ENCODE results near the gene SEPTIN5.

The SEPTIN5 gene

DNA sequence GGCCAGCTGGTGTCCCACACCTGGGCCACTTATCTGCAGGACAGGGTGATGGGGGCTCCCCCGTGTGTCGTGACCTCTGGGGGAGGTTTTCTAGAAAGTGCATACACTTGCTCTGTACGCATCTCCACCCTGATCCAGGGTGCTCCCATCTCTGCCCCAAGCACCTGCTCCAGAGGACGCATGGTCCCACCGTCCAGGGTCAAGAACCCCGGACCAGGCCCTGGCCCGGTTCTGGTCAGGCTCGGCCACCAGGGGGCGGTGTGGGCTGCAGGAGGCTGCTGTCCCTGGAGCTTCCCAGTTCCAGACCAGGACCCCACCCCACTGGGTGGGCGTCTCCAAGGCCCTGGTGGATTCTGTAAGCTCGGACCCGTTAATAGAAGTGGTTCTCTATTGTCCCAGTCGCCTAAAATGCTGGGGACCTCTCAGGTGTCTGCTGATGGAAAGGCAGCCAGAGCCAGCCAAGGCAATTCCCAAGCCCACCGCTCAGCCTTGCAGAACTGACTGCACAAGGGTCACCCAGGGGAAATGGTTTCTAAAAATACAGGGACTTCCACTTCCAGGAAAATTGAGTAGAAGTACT lies 34.7 kb upstream of the SEPTIN5 start:
- Histone ChIP-seq H3K27me3 (ENCODE audit: insufficient read depth, low read depth, severe bottlenecking) (no peaks in the 10 kb centered on the region), H3K9me3 (ENCODE audit: severe bottlenecking) (no peaks in the 10 kb centered on the region), H3K27ac (no peak overlapping the region), H3K36me3 (no peaks in the 10 kb centered on the region), H3K4me3 (ENCODE audit: low read depth, low read length) (no peak overlapping the region)
- TF ChIP-seq, protein P1, sequence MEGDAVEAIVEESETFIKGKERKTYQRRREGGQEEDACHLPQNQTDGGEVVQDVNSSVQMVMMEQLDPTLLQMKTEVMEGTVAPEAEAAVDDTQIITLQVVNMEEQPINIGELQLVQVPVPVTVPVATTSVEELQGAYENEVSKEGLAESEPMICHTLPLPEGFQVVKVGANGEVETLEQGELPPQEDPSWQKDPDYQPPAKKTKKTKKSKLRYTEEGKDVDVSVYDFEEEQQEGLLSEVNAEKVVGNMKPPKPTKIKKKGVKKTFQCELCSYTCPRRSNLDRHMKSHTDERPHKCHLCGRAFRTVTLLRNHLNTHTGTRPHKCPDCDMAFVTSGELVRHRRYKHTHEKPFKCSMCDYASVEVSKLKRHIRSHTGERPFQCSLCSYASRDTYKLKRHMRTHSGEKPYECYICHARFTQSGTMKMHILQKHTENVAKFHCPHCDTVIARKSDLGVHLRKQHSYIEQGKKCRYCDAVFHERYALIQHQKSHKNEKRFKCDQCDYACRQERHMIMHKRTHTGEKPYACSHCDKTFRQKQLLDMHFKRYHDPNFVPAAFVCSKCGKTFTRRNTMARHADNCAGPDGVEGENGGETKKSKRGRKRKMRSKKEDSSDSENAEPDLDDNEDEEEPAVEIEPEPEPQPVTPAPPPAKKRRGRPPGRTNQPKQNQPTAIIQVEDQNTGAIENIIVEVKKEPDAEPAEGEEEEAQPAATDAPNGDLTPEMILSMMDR (IDR thresholded peaks at IDR 0.05; ENCODE audit: low read depth, low read length) = peak; percentile 89
- peak; percentile 54 for DNase-seq

- TF ChIP-seq, protein P1 (IDR thresholded peaks at IDR 0.05; ENCODE audit: low read depth, low read length) = no peak
- peaks cover 2% of the 10 kb centered on the region for H3K9me3 ChIP-seq (ENCODE audit: severe bottlenecking)
- H3K27me3 ChIP-seq (ENCODE audit: insufficient read depth, low read depth, severe bottlenecking) = no peaks in the 10 kb centered on the region
Measured at GRCh38 chr22:19680287-19680881, 33.9 kb upstream of the SEPTIN5 start.

GRCh38 chr22:19680911-19681862 lies 33.1 kb upstream of the SEPTIN5 start:
- peaks cover 2% of the 10 kb centered on the region for H3K9me3 ChIP-seq (ENCODE audit: severe bottlenecking)
- no peak overlapping the region for H3K27ac ChIP-seq
- no peak for DNase-seq
- no peak overlapping the region for H3K4me3 ChIP-seq (ENCODE audit: low read depth, low read length)
- TF ChIP-seq, protein P1 (IDR thresholded peaks at IDR 0.05; ENCODE audit: low read depth, low read length) = no peak
- H3K27me3 ChIP-seq (ENCODE audit: insufficient read depth, low read depth, severe bottlenecking) = peaks cover 3% of the 10 kb centered on the region
- no peaks in the 10 kb centered on the region for H3K36me3 ChIP-seq

More at GRCh38 chr22:19680287-19680881, 33.9 kb upstream of the SEPTIN5 start:
- no peak overlapping the region for H3K27ac ChIP-seq
- H3K36me3 ChIP-seq = no peaks in the 10 kb centered on the region
- H3K4me3 ChIP-seq (ENCODE audit: low read depth, low read length) = no peak overlapping the region
- no peak for DNase-seq

DNA sequence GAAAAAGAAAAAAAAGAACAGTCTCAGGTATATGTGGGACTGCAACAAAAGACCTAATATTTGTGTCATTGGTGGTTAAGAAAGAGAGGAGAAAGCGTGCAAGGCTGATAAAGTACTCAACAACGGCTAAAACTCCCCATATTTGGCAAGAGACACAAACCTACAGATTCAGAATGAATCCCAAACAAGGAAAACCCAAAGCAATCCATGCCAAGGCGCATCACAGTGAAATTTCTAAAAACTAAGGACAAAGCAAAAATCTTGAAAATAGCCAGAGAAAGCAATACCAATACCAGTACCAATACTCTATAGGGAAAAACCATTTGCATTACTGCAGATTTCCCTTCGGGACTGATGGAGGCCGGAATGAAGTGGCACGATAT lies 32.4 kb upstream of the SEPTIN5 start:
- H3K9me3 ChIP-seq (ENCODE audit: severe bottlenecking) = peaks cover 2% of the 10 kb centered on the region

GRCh38 chr22:19686946-19687345 lies 27.4 kb upstream of the SEPTIN5 start:
- H3K9me3 ChIP-seq (ENCODE audit: severe bottlenecking) = peaks cover 2% of the 10 kb centered on the region
- no peaks in the 10 kb centered on the region for H3K36me3 ChIP-seq
- TF ChIP-seq, protein P1 (IDR thresholded peaks at IDR 0.05; ENCODE audit: low read depth, low read length) = no peak

More for the DNA sequence above, 32.4 kb upstream of the SEPTIN5 start:
- Histone ChIP-seq H3K27ac (no peak overlapping the region), H3K4me3 (ENCODE audit: low read depth, low read length) (no peak overlapping the region), H3K36me3 (no peaks in the 10 kb centered on the region), H3K27me3 (ENCODE audit: insufficient read depth, low read depth, severe bottlenecking) (peaks cover 5% of the 10 kb centered on the region)
- DNase-seq = no peak
- TF ChIP-seq, protein P1 (IDR thresholded peaks at IDR 0.05; ENCODE audit: low read depth, low read length) = no peak

More at GRCh38 chr22:19686946-19687345, 27.4 kb upstream of the SEPTIN5 start:
- Histone ChIP-seq H3K27me3 (ENCODE audit: insufficient read depth, low read depth, severe bottlenecking) (peaks cover 52% of the 10 kb centered on the region), H3K4me3 (ENCODE audit: low read depth, low read length) (no peak overlapping the region), H3K27ac (no peak overlapping the region)
- no peak for DNase-seq
